GM12891 (cell line): ENCODE data around the gene HHIP.

Source experiments
- DNase-seq: peaks from one replicate; pipeline ENCODE4 v3.0.0; 2011; ENCODE audit warnings: low spot score; ENCODE audit not compliant: insufficient read length
- FAIRE-seq: peaks from 2 replicates; lab custom pipeline; 2011; peaks lifted over from hg19 to GRCh38; lab: Jason Lieb, UNC
- PAX5 ChIP-seq: IDR thresholded peaks from 2 replicates; pipeline ENCODE4 v1.6.1; 2011; ENCODE audit warnings: low read length, moderate library complexity, mild to moderate bottlenecking; ENCODE audit not compliant: insufficient read depth, severe bottlenecking
- POLR2A ChIP-seq: IDR thresholded peaks from 2 replicates; pipeline ENCODE4 v1.6.1; 2011; ENCODE audit warnings: low read depth, low read length, control low read depth
- POLR2AphosphoS5 ChIP-seq: IDR thresholded peaks from 2 replicates; pipeline ENCODE4 v1.6.1; 2011; ENCODE audit warnings: low read depth, low read length, control low read depth
- POU2F2 ChIP-seq: IDR thresholded peaks from 2 replicates; pipeline ENCODE4 v1.6.1; 2011; ENCODE audit warnings: low read depth, mild to moderate bottlenecking, control low read depth, low read length, moderate library complexity
- SPI1 ChIP-seq: IDR thresholded peaks from 2 replicates; pipeline ENCODE4 v1.6.1; 2011; ENCODE audit warnings: low read depth, low read length, control low read depth
- TAF1 ChIP-seq: IDR thresholded peaks from 2 replicates; pipeline ENCODE4 v1.6.1; 2011; ENCODE audit warnings: low read depth, low read length, control low read depth

Gene HHIP

GRCh38 chr4:144681806-144682205 lies 35.9 kb downstream of the HHIP start:
- FAIRE-seq (no peak), DNase-seq (no peak)
- no peak for TF ChIP-seq SPI1
- TF ChIP-seq POLR2A = no peak
- TF ChIP-seq TAF1 = no peak
- TF ChIP-seq POLR2AphosphoS5 = no peak
- TF ChIP-seq PAX5 = no peak
- no peak for TF ChIP-seq POU2F2

GRCh38 chr4:144683516-144683915 lies 37.6 kb downstream of the HHIP start:
- TF ChIP-seq SPI1 (no peak), POU2F2 (no peak), PAX5 (no peak), POLR2AphosphoS5 (no peak)
- FAIRE-seq (no peak), DNase-seq (no peak)

- FAIRE-seq = no peak
- TF ChIP-seq POU2F2 (no peak), POLR2AphosphoS5 (no peak), SPI1 (no peak), POLR2A (no peak), TAF1 (no peak), PAX5 (no peak)
- no peak for DNase-seq
Observed at GRCh38 chr4:144685911-144686310, 40.0 kb downstream of the HHIP start.

- no peak for DNase-seq
- no peak for TF ChIP-seq TAF1
- TF ChIP-seq POU2F2 = no peak
- no peak for TF ChIP-seq POLR2A
- TF ChIP-seq POLR2AphosphoS5 = no peak
- TF ChIP-seq PAX5 = no peak
- TF ChIP-seq SPI1 = no peak
- no peak for FAIRE-seq
Observed at GRCh38 chr4:144686921-144687320, 41.0 kb downstream of the HHIP start.

GRCh38 chr4:144687466-144687865 lies 41.5 kb downstream of the HHIP start:
- TF ChIP-seq TAF1 = no peak
- no peak for TF ChIP-seq POLR2AphosphoS5
- TF ChIP-seq SPI1 = no peak
- TF ChIP-seq POU2F2 = no peak
- no peak for TF ChIP-seq POLR2A
- no peak for TF ChIP-seq PAX5
- FAIRE-seq (no peak), DNase-seq (no peak)

- no peak for FAIRE-seq
- TF ChIP-seq POU2F2 = no peak
- no peak for TF ChIP-seq TAF1
- TF ChIP-seq PAX5 = no peak
- TF ChIP-seq POLR2A = no peak
- no peak for TF ChIP-seq POLR2AphosphoS5
- TF ChIP-seq SPI1 = no peak
Observed at GRCh38 chr4:144688035-144688569, 42.1 kb downstream of the HHIP start.

GRCh38 chr4:144689125-144689524 lies 43.2 kb downstream of the HHIP start:
- TF ChIP-seq PAX5 = no peak
- DNase-seq = no peak
- FAIRE-seq = no peak

More at GRCh38 chr4:144688035-144688569, 42.1 kb downstream of the HHIP start:
- DNase-seq = no peak

GRCh38 chr4:144695721-144696120 lies 49.8 kb downstream of the HHIP start:
- TF ChIP-seq POLR2AphosphoS5 = no peak
- DNase-seq (no peak), FAIRE-seq (no peak)

GRCh38 chr4:144696376-144696775 lies 50.4 kb downstream of the HHIP start:
- DNase-seq (no peak), FAIRE-seq (no peak)
- TF ChIP-seq TAF1 (no peak), POLR2A (no peak), SPI1 (no peak), POU2F2 (no peak), POLR2AphosphoS5 (no peak), PAX5 (no peak)

- no peak for DNase-seq
- no peak for FAIRE-seq
- TF ChIP-seq POLR2A (no peak), SPI1 (no peak), POU2F2 (no peak), TAF1 (no peak), PAX5 (no peak)
Observed at GRCh38 chr4:144699565-144699964, 53.6 kb downstream of the HHIP start.

GRCh38 chr4:144701683-144702233 lies 55.8 kb downstream of the HHIP start:
- DNase-seq (no peak), FAIRE-seq (no peak)
- TF ChIP-seq POU2F2 (no peak), PAX5 (no peak), POLR2A (no peak), SPI1 (no peak), POLR2AphosphoS5 (no peak), TAF1 (no peak)
